DND-41 (cell line): ENCODE data around the gene PRELID1.

Experiments
- EZH2 ChIP-seq: IDR thresholded peaks from 3 replicates; pipeline ENCODE4 v1.6.1; 2012; ENCODE audit warnings: borderline replicate concordance, low read depth, mild to moderate bottlenecking, moderate library complexity, low read length, inconsistent platforms; ENCODE audit not compliant: severe bottlenecking
- TF ChIP-seq, protein P1 (sequence below): IDR thresholded peaks from 2 replicates; pipeline ENCODE4 v1.5.1; 2012; ENCODE audit warnings: borderline replicate concordance, low read length, moderate library complexity, mild to moderate bottlenecking; ENCODE audit not compliant: poor library complexity, severe bottlenecking; ENCODE audit errors: extremely low read depth

DNA sequence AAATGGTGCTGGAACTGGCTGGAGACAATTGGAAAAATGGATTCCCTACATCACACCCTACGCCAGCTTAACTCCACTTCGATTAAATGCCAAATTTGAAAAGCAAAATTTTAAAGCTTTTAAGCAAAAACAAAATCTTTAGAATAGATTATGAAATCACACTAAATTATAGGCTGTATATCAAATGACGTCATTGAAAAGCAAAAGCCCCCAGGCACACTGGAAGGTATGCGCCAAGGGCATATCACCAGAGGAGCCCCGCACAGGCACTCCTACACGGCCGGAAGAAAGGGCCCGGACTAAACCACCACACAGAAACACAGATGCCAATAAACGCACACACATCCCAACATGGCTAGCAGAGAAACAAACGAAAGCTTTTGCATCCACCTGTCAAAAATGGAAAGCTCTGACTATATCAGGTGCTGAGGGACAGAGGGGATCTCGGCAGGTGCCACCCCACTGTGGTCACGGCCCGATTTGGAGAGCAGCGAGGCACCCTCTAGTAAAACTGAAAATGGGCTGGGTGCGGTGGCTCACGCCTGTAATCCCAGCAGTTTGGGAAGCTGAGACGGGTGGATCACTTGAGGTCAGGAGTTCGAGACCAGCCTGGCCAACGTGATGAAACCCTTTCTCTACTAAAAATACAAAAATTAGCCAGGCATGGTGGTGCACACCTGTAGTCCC is 25.1 kb downstream of the PRELID1 start:
- TF ChIP-seq, protein P1, sequence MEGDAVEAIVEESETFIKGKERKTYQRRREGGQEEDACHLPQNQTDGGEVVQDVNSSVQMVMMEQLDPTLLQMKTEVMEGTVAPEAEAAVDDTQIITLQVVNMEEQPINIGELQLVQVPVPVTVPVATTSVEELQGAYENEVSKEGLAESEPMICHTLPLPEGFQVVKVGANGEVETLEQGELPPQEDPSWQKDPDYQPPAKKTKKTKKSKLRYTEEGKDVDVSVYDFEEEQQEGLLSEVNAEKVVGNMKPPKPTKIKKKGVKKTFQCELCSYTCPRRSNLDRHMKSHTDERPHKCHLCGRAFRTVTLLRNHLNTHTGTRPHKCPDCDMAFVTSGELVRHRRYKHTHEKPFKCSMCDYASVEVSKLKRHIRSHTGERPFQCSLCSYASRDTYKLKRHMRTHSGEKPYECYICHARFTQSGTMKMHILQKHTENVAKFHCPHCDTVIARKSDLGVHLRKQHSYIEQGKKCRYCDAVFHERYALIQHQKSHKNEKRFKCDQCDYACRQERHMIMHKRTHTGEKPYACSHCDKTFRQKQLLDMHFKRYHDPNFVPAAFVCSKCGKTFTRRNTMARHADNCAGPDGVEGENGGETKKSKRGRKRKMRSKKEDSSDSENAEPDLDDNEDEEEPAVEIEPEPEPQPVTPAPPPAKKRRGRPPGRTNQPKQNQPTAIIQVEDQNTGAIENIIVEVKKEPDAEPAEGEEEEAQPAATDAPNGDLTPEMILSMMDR, result no peak
- no peak for TF ChIP-seq EZH2
